ENCODE measurements around the gene CLUH.

CLUH gene

GRCh38 chr17:2718150-2718938, 6.8 kb upstream of the CLUH start:
- no peak for DNase-seq (ENCODE audit: low spot score)

GRCh38 chr17:2716649-2717048, 5.1 kb upstream of the CLUH start:
- DNase-seq (ENCODE audit: low spot score): no peak

GRCh38 chr17:2713881-2714280, 2.3 kb upstream of the CLUH start:
- no peak for DNase-seq (ENCODE audit: low spot score)

- no peak for DNase-seq (ENCODE audit: low spot score)
Observed at GRCh38 chr17:2712300-2713043, 908 bp upstream of the CLUH start.

- DNase-seq (ENCODE audit: low spot score): no peak
Observed at GRCh38 chr17:2710803-2711607, 559 bp downstream of the CLUH start.

GRCh38 chr17:2710071-2710802, 1.3 kb downstream of the CLUH start:
- no peak for DNase-seq (ENCODE audit: low spot score)

- DNase-seq (ENCODE audit: low spot score): no peak
Observed at GRCh38 chr17:2709183-2709661, 2.3 kb downstream of the CLUH start.

GRCh38 chr17:2708585-2709182, 2.9 kb downstream of the CLUH start:
- no peak for DNase-seq (ENCODE audit: low spot score)

GRCh38 chr17:2707721-2708584, 3.6 kb downstream of the CLUH start:
- no peak for DNase-seq (ENCODE audit: low spot score)

- no peak for DNase-seq (ENCODE audit: low spot score)
Observed at GRCh38 chr17:2706911-2707510, 4.6 kb downstream of the CLUH start.

- no peak for DNase-seq (ENCODE audit: low spot score)
Observed at GRCh38 chr17:2705888-2706795, 5.4 kb downstream of the CLUH start.

- DNase-seq (ENCODE audit: low spot score): peak; percentile 29
Observed at GRCh38 chr17:2705263-2705662, 6.3 kb downstream of the CLUH start.

GRCh38 chr17:2704890-2705248, 6.7 kb downstream of the CLUH start:
- no peak for DNase-seq (ENCODE audit: low spot score)

GRCh38 chr17:2704031-2704889, 7.3 kb downstream of the CLUH start:
- DNase-seq (ENCODE audit: low spot score): no peak

GRCh38 chr17:2703606-2704005, 8.0 kb downstream of the CLUH start:
- DNase-seq (ENCODE audit: low spot score): no peak

GRCh38 chr17:2703181-2703580, 8.4 kb downstream of the CLUH start:
- no peak for DNase-seq (ENCODE audit: low spot score)

- DNase-seq (ENCODE audit: low spot score): no peak
Observed at GRCh38 chr17:2701996-2702741, 9.4 kb downstream of the CLUH start.
